ENCODE results near the gene LTV1.

LTV1 gene

GRCh38 chr6:143894655-143895054 is 51.5 kb downstream of the LTV1 start:
- no peak for DNase-seq (ENCODE audit: low read depth)

DNA sequence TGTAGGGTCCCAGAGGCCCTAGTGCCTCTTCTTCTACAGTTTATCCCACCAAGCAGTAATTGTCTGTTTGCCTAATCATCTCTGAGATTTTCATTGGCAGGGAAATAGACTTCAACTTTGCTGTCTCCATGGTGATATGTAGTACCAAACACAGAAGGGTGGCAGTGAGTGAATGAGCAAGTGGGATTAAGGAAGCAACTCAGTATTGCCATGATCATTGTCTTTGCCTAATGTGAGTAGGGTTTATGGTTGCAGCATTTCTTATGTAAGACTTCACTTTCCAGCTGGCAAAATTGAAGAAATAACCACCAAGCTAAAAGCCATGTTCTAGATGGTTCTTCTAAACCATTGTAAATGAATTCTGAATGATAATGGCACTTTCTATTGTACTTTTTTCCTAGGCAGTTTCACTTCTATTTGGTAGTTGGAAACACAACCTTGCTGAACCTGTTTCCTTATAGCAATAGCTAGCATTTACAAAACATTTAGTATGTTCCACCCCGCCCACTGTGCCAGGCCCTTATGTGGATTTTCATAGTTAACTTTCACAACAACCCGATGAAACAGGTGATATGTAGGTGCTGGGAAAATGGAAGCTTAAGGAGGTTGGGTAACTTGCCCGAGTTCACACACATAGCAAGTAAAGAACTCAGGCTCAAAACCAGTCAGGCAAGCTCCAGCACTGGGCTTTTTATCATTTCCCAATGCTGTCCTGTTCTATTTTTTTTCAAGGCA is 53.2 kb downstream of the LTV1 start:
- DNase-seq (ENCODE audit: low read depth) = no peak

- no peak for DNase-seq (ENCODE audit: low read depth)
Observed at GRCh38 chr6:143900358-143900757, 57.2 kb downstream of the LTV1 start.

- no peak for DNase-seq (ENCODE audit: low read depth)
Observed at GRCh38 chr6:143901885-143902750, 59.0 kb downstream of the LTV1 start.

- DNase-seq (ENCODE audit: low read depth) = no peak
Observed at GRCh38 chr6:143902827-143903226, 59.7 kb downstream of the LTV1 start.

GRCh38 chr6:143911028-143911427 is 67.9 kb downstream of the LTV1 start:
- no peak for DNase-seq (ENCODE audit: low read depth)

DNA sequence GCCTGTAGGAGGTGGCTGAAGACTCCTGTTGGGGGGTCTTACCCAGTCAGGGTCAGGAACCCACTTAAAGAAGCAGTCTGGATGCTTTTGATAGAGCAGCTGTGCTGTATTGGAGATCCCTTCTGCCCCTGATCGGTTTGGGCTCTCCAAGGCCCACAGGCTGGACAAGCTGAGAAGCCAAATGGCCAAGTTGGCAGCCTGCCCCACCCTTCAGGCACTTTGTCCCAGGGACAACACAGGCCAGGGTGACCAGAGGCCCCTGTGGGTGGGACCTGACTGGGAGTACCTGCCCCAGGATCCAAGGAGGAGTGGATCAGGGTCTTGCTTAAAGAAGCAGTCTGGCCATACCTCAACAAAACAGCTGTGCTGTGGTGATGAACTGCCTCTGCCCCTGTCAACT is 69.5 kb downstream of the LTV1 start:
- DNase-seq (ENCODE audit: low read depth) = no peak

Measured in stimulated activated CD8-positive, alpha-beta memory T cell treated with anti-CD3 and anti-CD28 coated beads, Interleukin-4, amount 100 ng/mL, for 24 hours (primary cell).